Measurements from ENCODE around the gene SIRPD.

DNA sequence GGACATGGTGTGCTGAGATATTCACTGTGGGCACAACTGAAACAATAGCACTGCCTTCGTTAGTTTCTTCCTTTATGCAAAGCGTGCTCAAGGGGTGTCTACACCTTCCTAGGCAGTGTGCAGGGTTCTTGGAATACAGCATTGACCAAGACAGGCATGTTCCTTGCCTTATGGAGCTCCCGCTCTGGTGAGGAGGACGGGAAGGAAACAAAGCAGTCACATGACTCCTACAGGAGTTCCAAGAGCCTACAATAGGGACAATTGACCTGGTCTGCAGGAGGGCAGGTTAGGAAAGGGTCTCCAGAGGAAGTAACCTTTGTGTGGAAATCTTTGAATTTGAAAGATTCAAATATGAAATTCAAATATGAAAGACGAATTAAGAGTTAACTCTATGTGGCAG is 40.5 kb downstream of the SIRPD start:
- TF ChIP-seq, protein P1, sequence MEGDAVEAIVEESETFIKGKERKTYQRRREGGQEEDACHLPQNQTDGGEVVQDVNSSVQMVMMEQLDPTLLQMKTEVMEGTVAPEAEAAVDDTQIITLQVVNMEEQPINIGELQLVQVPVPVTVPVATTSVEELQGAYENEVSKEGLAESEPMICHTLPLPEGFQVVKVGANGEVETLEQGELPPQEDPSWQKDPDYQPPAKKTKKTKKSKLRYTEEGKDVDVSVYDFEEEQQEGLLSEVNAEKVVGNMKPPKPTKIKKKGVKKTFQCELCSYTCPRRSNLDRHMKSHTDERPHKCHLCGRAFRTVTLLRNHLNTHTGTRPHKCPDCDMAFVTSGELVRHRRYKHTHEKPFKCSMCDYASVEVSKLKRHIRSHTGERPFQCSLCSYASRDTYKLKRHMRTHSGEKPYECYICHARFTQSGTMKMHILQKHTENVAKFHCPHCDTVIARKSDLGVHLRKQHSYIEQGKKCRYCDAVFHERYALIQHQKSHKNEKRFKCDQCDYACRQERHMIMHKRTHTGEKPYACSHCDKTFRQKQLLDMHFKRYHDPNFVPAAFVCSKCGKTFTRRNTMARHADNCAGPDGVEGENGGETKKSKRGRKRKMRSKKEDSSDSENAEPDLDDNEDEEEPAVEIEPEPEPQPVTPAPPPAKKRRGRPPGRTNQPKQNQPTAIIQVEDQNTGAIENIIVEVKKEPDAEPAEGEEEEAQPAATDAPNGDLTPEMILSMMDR (conservative IDR thresholded peaks at IDR 0.05 in 1 of 2, IDR thresholded peaks at IDR 0.05 in 1 of 2; ENCODE audit: extremely low read depth in 1 of 2, insufficient read depth in 1 of 2, low read depth in 1 of 2, low read length in 2 of 2): no peak
- no peak for TF ChIP-seq EZH2 (IDR thresholded peaks at IDR 0.05; ENCODE audit: borderline replicate concordance, low read length)
